HG02943 (cell line): ENCODE results near the gene OTOP3.

Experiments
- ATAC-seq: cut with Tn5 transposase; IDR thresholded peaks from one replicate; pipeline ENCODE4 v1.9.1; 2021; ENCODE audit warnings: mild to moderate bottlenecking, low read depth, moderate library complexity; ENCODE audit not compliant: unreplicated experiment

Gene OTOP3

GRCh38 chr17:74937064-74938051, 1.7 kb downstream of the OTOP3 start:
- no peak for ATAC-seq

- ATAC-seq: no peak
Observed at GRCh38 chr17:74938194-74938950, 2.7 kb downstream of the OTOP3 start.

GRCh38 chr17:74939534-74939933, 3.8 kb downstream of the OTOP3 start:
- no peak for ATAC-seq

- no peak for ATAC-seq
Observed at GRCh38 chr17:74941128-74941725, 5.5 kb downstream of the OTOP3 start.

- ATAC-seq: no peak
Observed at GRCh38 chr17:74943808-74944522, 8.3 kb downstream of the OTOP3 start.

- ATAC-seq: no peak
Observed at GRCh38 chr17:74945543-74945942, 9.8 kb downstream of the OTOP3 start.

GRCh38 chr17:74946641-74947040, 10.9 kb downstream of the OTOP3 start:
- no peak for ATAC-seq

GRCh38 chr17:74947041-74947754, 11.5 kb downstream of the OTOP3 start:
- ATAC-seq: no peak

- ATAC-seq: no peak
Observed at GRCh38 chr17:74949455-74950115, 13.9 kb downstream of the OTOP3 start.

- no peak for ATAC-seq
Observed at GRCh38 chr17:74950207-74950606, 14.5 kb downstream of the OTOP3 start.

- ATAC-seq: no peak
Observed at GRCh38 chr17:74951065-74951464, 15.4 kb downstream of the OTOP3 start.

GRCh38 chr17:74951680-74952421, 16.2 kb downstream of the OTOP3 start:
- no peak for ATAC-seq

- no peak for ATAC-seq
Observed at GRCh38 chr17:74952431-74953133, 16.9 kb downstream of the OTOP3 start.

GRCh38 chr17:74953134-74953687, 17.5 kb downstream of the OTOP3 start:
- no peak for ATAC-seq

GRCh38 chr17:74954115-74954514, 18.4 kb downstream of the OTOP3 start:
- ATAC-seq: no peak

GRCh38 chr17:74954665-74955421, 19.1 kb downstream of the OTOP3 start:
- ATAC-seq: no peak

- no peak for ATAC-seq
Observed at GRCh38 chr17:74956093-74956492, 20.4 kb downstream of the OTOP3 start.
